Natural killer cell (primary cell): ENCODE measurements around the gene CYYR1. TPM values are rescaled to one million over a fixed set of nuclear protein-coding genes. Genes with fewer than 3 reads are reported as not detected.

Experiments used
- ATAC-seq, 3 donors: fragments of 150-1000 bp in 2 of 3; fragments of 200-7000 bp in 1 of 3; cut with Tn5 transposase; 1 replicate in 1 of 3; 2 replicates in 2 of 3; pipeline ENCODE4 v1.10.0; 2021; ENCODE audit warnings: mild to moderate bottlenecking in 2 of 3, moderate library complexity in 2 of 3
- DNase-seq, 2 donors: peaks; one replicate each; pipeline versions ENCODE4 v3.0.0 to v3.0.0-alpha.2; 2013 to 2021; ENCODE audit warnings: mixed read lengths in 1 of 2
- H3K27ac ChIP-seq: one replicate; pipeline ENCODE4 v1.5.1; 2013; ENCODE audit warnings: mild to moderate bottlenecking, low read length
- H3K27me3 ChIP-seq: one replicate; pipeline ENCODE4 v1.6.1; 2013; ENCODE audit warnings: low read length; ENCODE audit not compliant: control insufficient read depth, insufficient read depth
- H3K36me3 ChIP-seq: one replicate; pipeline ENCODE4 v1.6.1; 2013; ENCODE audit warnings: low read length; ENCODE audit not compliant: control insufficient read depth, insufficient read depth
- H3K4me1 ChIP-seq: one replicate; pipeline ENCODE4 v1.6.1; 2013; ENCODE audit warnings: low read length; ENCODE audit not compliant: control insufficient read depth, insufficient read depth
- H3K4me3 ChIP-seq: one replicate; pipeline ENCODE4 v1.5.1; 2013; ENCODE audit warnings: low read length
- H3K9me3 ChIP-seq: one replicate; pipeline ENCODE4 v1.6.1; 2013; ENCODE audit warnings: low read length; ENCODE audit not compliant: control insufficient read depth, insufficient read depth
- H3K27ac Mint-ChIP-seq, 2 donors: one replicate each; pipeline ENCODE4 v1.8.0; 2022; ENCODE audit warnings: mild to moderate bottlenecking in 2 of 2, mixed read lengths in 2 of 2, moderate library complexity in 1 of 2
- H3K27me3 Mint-ChIP-seq, 2 donors: one replicate each; pipeline ENCODE4 v1.8.0; 2022; ENCODE audit warnings: low read depth in 2 of 2, mixed read lengths in 2 of 2
- H3K36me3 Mint-ChIP-seq: one replicate; pipeline ENCODE4 v1.8.0; 2022; ENCODE audit warnings: mixed read lengths
- H3K4me1 Mint-ChIP-seq, 2 donors: one replicate each; pipeline ENCODE4 v1.8.0; 2022; ENCODE audit warnings: mixed read lengths in 2 of 2
- H3K4me3 Mint-ChIP-seq: one replicate; pipeline ENCODE4 v1.8.0; 2022; ENCODE audit warnings: mild to moderate bottlenecking, moderate library complexity, mixed read lengths
- H3K9me3 Mint-ChIP-seq, 2 donors: one replicate each; pipeline ENCODE4 v1.8.0; 2022; ENCODE audit warnings: mixed read lengths in 2 of 2
- CTCF ChIP-seq: fragments of 200-600 bp; IDR thresholded peaks from one replicate; pipeline ENCODE4 v1.8.0; 2022; ENCODE audit warnings: antibody characterized with exemption
- WGBS: methylation state at CpG from one replicate; pipeline ENCODE4 v1.1.7; 2013; ENCODE audit warnings: missing lambda C conversion rate; ENCODE audit not compliant: insufficient coverage; 5-methylcytosine and 5-hydroxymethylcytosine counted together
- intact Hi-C: fragments of 100-400 bp; cut with micrococcal nuclease; formaldehyde crosslinking; loops from one replicate; pipeline ENCODE4 v1.14.2; 2022
- total RNA-seq, 4 donors: library from RNA; stranded (reverse); fragments of 120-200 nt in 1 of 4; gene quantifications; one replicate each; pipeline versions ENCODE4 v1.2.3 to v1.2.4, GENCODE V29; 2013 to 2022

The CYYR1 gene
- total RNA-seq, 3 donors from 2014 or later (not counting 1 experiment from before 2014, with no cell fraction given), result not detected

GRCh38 chr21:26447932-26448475, 125.1 kb downstream of the CYYR1 start:
- DNase-seq (no peak), ATAC-seq (no peak)
- H3K36me3 Mint-ChIP-seq, result no peaks in the 10 kb centered on the region
- H3K4me1 Mint-ChIP-seq, result no peaks in the 10 kb centered on the region
- no peaks in the 10 kb centered on the region for H3K36me3 ChIP-seq
- H3K4me3 Mint-ChIP-seq, result no peak overlapping the region
- H3K9me3 Mint-ChIP-seq, result no peaks in the 10 kb centered on the region
- H3K27ac ChIP-seq, result no peak overlapping the region
- H3K27ac Mint-ChIP-seq, result no peak overlapping the region
- H3K27me3 Mint-ChIP-seq, result no peaks in the 10 kb centered on the region
- no peaks in the 10 kb centered on the region for H3K27me3 ChIP-seq
- no peak overlapping the region for H3K4me3 ChIP-seq
- no peak for TF ChIP-seq CTCF
- WGBS, result 55% methylated on average over 3 of the region's 3 CpGs
- no peaks in the 10 kb centered on the region for H3K9me3 ChIP-seq
- no peaks in the 10 kb centered on the region for H3K4me1 ChIP-seq
- intact Hi-C loops, result no loop called here

GRCh38 chr21:26445440-26445839, 127.6 kb downstream of the CYYR1 start:
- no peak for DNase-seq
- Mint-ChIP-seq H3K27me3 (no peaks in the 10 kb centered on the region), H3K4me3 (no peak overlapping the region), H3K27ac (no peak overlapping the region), H3K9me3 (no peaks in the 10 kb centered on the region), H3K4me1 (no peaks in the 10 kb centered on the region), H3K36me3 (no peaks in the 10 kb centered on the region)
- ATAC-seq, result no peak
- H3K36me3 ChIP-seq, result no peaks in the 10 kb centered on the region
- TF ChIP-seq CTCF, result no peak
- no peaks in the 10 kb centered on the region for H3K9me3 ChIP-seq
- no peak overlapping the region for H3K4me3 ChIP-seq
- no peak overlapping the region for H3K27ac ChIP-seq
- WGBS, result 91% methylated on average over 1 of the region's 1 CpG
- no peaks in the 10 kb centered on the region for H3K4me1 ChIP-seq
- intact Hi-C loops, result no loop called here
- H3K27me3 ChIP-seq, result no peaks in the 10 kb centered on the region

- Histone ChIP-seq H3K27me3 (no peaks in the 10 kb centered on the region), H3K36me3 (no peaks in the 10 kb centered on the region), H3K9me3 (no peaks in the 10 kb centered on the region), H3K27ac (no peak overlapping the region), H3K4me3 (no peak overlapping the region), H3K4me1 (no peaks in the 10 kb centered on the region)
- H3K27ac Mint-ChIP-seq, result no peak overlapping the region
- no peaks in the 10 kb centered on the region for H3K36me3 Mint-ChIP-seq
- H3K4me1 Mint-ChIP-seq, result no peaks in the 10 kb centered on the region
- intact Hi-C loops, result no loop called here
- H3K4me3 Mint-ChIP-seq, result no peak overlapping the region
- 92% methylated on average over 1 of the region's 1 CpG for WGBS
- no peak for TF ChIP-seq CTCF
- H3K9me3 Mint-ChIP-seq, result no peaks in the 10 kb centered on the region
- H3K27me3 Mint-ChIP-seq, result no peaks in the 10 kb centered on the region
- ATAC-seq (no peak), DNase-seq (no peak)
These were observed 128.4 kb downstream of the CYYR1 start for GRCh38 chr21:26444646-26445045.

GRCh38 chr21:26443867-26444266, 129.2 kb downstream of the CYYR1 start:
- WGBS, result no CpG with 5 or more reads among the region's 1 CpG
- H3K9me3 Mint-ChIP-seq, result no peaks in the 10 kb centered on the region
- H3K4me3 ChIP-seq, result no peak overlapping the region
- H3K27me3 Mint-ChIP-seq, result no peaks in the 10 kb centered on the region
- DNase-seq (no peak), ATAC-seq (no peak)
- no peak for TF ChIP-seq CTCF
- H3K27me3 ChIP-seq, result no peaks in the 10 kb centered on the region
- H3K36me3 ChIP-seq, result no peaks in the 10 kb centered on the region
- H3K36me3 Mint-ChIP-seq, result no peaks in the 10 kb centered on the region
- no peaks in the 10 kb centered on the region for H3K9me3 ChIP-seq
- intact Hi-C loops, result no loop called here
- no peak overlapping the region for H3K27ac ChIP-seq
- H3K27ac Mint-ChIP-seq, result no peak overlapping the region
- no peaks in the 10 kb centered on the region for H3K4me1 ChIP-seq
- H3K4me3 Mint-ChIP-seq, result no peak overlapping the region
- no peaks in the 10 kb centered on the region for H3K4me1 Mint-ChIP-seq
